Muscle layer of colon (tissue), 2 donors: ENCODE results near the gene CCDC92B.
"Not testable (repeated sequence)": the region's sequence is repeated elsewhere in the genome, so short reads cannot be mapped to it uniquely, and the experiment has no call there.

Experiments used
- H3K27ac ChIP-seq: one replicate; pipeline ENCODE4 v1.7.0; 2013; ENCODE audit warnings: low read depth, mild to moderate bottlenecking, low read length, moderate library complexity
- H3K27me3 ChIP-seq, 2 donors: one replicate each; pipeline ENCODE4 v1.7.0; 2013; ENCODE audit warnings: low read length in 2 of 2, mild to moderate bottlenecking in 2 of 2; ENCODE audit not compliant: insufficient read depth in 2 of 2, control insufficient read depth in 1 of 2
- H3K36me3 ChIP-seq: one replicate; pipeline ENCODE4 v1.7.0; 2013; ENCODE audit warnings: mild to moderate bottlenecking, low read length; ENCODE audit not compliant: insufficient read depth
- H3K4me1 ChIP-seq: one replicate; pipeline ENCODE4 v1.7.0; 2013; ENCODE audit warnings: mild to moderate bottlenecking, low read length; ENCODE audit not compliant: insufficient read depth
- H3K4me3 ChIP-seq, 2 donors: one replicate each; pipeline ENCODE4 v1.7.0; 2013; ENCODE audit warnings: low read length in 2 of 2, low read depth in 1 of 2, mild to moderate bottlenecking in 1 of 2, moderate library complexity in 1 of 2
- H3K9ac ChIP-seq: one replicate; pipeline ENCODE4 v1.7.0; 2013; ENCODE audit warnings: low read length
- H3K9me3 ChIP-seq: one replicate; pipeline ENCODE4 v1.7.0; 2013; ENCODE audit warnings: mild to moderate bottlenecking, low read length
- donor health status: abdominal sarcoma.
- donor health status: Adenocarcinoma of cecum.

The CCDC92B gene

GRCh38 chr17:2700030-2700490 lies 49.4 kb downstream of the CCDC92B start:
- Histone ChIP-seq H3K4me1 (no peaks in the 10 kb centered on the region), H3K27ac (no peak overlapping the region), H3K4me3 (no peak overlapping the region), H3K9ac (no peak overlapping the region), H3K36me3 (peaks cover 37% of the 10 kb centered on the region), H3K27me3 (no peaks in the 10 kb centered on the region), H3K9me3 (no peaks in the 10 kb centered on the region)

DNA sequence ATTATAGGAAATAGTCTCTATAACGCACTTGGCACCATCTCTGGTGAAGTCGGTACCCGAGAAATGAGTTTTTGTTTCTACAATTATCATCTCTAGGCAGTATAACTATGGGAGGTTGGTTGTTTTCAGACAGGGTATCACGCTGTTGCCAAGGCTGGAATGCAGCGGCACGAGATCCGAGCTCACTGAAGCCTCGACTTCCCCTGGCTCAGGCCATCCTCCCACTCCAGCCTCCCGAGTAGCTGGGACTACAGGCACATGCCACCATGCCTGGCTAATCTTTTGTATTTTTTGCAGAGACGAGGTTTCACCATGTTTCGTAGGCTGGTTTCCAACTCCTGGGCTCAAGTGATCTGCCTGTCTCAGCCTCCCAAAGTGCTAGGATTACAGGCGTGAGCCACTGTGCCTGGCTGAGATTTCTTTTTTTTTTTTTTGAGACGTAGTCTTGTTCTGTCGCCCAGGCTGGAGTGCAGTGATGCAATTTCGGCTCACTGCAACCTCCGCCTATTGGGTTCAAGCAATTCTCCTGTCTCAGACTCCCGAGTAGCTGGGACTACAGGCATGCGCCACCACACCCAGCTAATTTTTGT lies 50.1 kb downstream of the CCDC92B start:
- H3K9me3 ChIP-seq, H3K4me3 ChIP-seq, H3K9ac ChIP-seq, H3K27ac ChIP-seq, H3K4me1 ChIP-seq, H3K27me3 ChIP-seq: not testable (repeated sequence)
- H3K36me3 ChIP-seq, result peaks cover 41% of the 10 kb centered on the region

DNA sequence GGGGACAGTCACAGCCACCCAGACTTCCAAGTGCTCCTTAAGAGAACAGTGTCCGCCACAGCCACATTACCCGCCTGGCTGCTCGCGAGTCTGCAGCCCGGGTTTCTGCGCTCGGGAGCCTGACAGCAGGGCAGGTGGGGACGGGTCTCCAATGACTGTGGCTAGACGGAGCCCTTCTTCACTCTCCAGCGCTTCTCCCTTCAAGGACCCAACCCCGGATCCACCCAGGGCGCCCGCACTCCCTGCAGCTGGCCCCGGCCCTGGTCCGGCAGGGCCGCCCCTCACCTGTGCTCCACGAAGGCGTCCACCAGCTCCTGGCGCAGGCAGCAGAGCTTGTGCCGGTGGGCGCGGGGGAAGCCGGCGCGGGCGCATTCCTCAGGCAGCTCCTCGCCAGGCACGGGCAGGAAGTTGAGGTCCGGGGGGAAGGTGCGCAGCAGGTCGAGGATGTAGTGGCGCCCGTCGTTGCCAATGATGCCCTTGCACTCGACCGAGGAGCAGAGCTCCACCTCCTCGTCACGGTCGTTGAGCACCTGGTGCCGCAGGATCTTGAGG lies 51.8 kb downstream of the CCDC92B start:
- no peak overlapping the region for H3K4me3 ChIP-seq
- H3K27ac ChIP-seq, result no peak overlapping the region
- H3K9ac ChIP-seq, result no peak overlapping the region
- peaks cover 53% of the 10 kb centered on the region for H3K36me3 ChIP-seq
- H3K9me3 ChIP-seq, result no peaks in the 10 kb centered on the region
- no peaks in the 10 kb centered on the region for H3K27me3 ChIP-seq
- H3K4me1 ChIP-seq, result no peaks in the 10 kb centered on the region

GRCh38 chr17:2695961-2696760 lies 53.3 kb downstream of the CCDC92B start:
- no peak overlapping the region for H3K4me3 ChIP-seq
- H3K9me3 ChIP-seq, result no peaks in the 10 kb centered on the region
- no peaks in the 10 kb centered on the region for H3K4me1 ChIP-seq
- H3K9ac ChIP-seq, result no peak overlapping the region
- H3K27me3 ChIP-seq, result no peaks in the 10 kb centered on the region
- peaks cover 40% of the 10 kb centered on the region for H3K36me3 ChIP-seq
- H3K27ac ChIP-seq, result no peak overlapping the region

DNA sequence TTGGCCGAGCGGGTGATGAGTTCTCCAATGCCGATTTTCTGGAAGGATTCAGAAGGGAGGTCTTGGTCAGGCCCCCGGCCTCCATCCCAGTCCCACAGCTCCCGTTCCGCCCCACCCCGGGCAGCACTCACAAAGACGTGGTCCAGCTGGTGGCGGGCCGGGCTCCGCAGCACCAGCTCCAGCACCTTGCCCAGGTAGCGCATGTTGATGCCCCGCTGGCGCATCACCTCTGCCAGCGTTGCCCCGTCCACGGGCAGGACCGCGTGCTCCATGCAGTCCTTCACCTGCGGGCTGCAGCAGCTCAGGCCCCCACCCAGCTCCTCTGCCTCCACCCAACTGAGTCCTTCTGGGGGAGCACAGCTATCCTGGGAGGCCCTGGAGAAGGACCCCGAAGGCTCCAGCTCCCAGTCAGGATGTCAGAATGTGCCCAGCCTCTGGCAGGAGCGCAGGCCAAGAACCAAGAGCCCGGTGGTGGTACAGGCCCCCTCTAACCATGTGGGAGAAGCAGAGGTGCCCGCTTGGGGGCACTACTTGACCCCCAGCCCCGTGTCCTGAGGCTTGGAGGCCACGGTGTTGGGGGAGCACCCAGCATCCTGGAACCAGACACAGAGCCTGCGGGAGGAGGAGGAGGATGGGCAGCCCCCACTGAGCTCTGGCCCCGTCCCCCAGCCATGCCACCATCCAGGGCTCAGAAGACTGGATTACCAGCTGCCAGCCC lies 54.0 kb downstream of the CCDC92B start:
- Histone ChIP-seq H3K36me3 (peaks cover 40% of the 10 kb centered on the region), H3K4me1 (no peaks in the 10 kb centered on the region), H3K4me3 (no peak overlapping the region), H3K9ac (no peak overlapping the region), H3K27me3 (no peaks in the 10 kb centered on the region), H3K9me3 (no peaks in the 10 kb centered on the region), H3K27ac (no peak overlapping the region)

DNA sequence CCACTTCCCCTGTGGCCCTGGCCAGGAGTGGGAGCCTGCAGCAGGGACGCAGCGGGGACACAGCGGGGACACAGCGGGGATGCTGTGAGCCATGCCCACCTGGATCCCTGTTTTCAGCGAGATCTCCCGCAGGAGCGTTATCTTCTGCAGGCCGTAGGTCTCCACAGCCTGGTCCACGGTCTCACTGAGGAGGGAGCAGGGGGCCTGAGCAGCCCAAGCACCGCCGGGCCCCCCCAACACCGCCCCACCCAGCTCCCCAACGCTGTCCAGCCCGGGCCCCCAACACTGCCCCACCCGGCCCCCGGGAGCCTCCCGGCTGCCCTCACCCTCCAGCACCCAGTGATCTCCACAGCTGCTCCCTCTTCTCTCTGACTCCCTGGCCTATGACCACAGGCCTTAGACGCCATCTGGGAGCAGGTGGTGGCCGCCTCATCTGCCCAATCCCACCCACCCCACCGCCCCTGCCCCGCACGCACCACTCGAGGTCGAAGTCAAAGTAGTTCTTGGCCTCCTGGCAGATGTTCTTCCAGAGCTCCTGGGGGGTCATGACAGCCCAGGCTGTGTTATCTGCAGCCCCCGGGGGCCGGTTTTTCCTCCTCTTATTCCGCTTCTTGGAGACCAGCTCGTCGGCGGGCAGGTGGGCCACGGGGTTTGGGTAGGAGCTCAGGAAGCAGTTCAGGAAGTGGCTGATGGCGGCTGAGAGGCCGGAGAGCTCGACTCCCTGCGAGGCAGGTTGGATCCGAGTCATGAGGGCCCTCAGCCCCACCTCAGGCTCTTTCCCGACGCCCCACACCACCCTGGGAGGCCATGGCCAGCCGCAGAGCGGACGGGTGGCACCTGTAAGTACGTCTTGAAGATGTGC lies 54.8 kb downstream of the CCDC92B start:
- Histone ChIP-seq H3K36me3 (peaks cover 40% of the 10 kb centered on the region), H3K9ac (no peak overlapping the region), H3K4me1 (no peaks in the 10 kb centered on the region), H3K4me3 (no peak overlapping the region), H3K27me3 (no peaks in the 10 kb centered on the region), H3K27ac (no peak overlapping the region), H3K9me3 (no peaks in the 10 kb centered on the region)

GRCh38 chr17:2693561-2694380 lies 55.7 kb downstream of the CCDC92B start:
- Histone ChIP-seq H3K27me3 (no peaks in the 10 kb centered on the region), H3K4me1 (no peaks in the 10 kb centered on the region), H3K9ac (no peak overlapping the region), H3K4me3 (no peak overlapping the region), H3K9me3 (no peaks in the 10 kb centered on the region), H3K27ac (no peak overlapping the region), H3K36me3 (peaks cover 41% of the 10 kb centered on the region)

DNA sequence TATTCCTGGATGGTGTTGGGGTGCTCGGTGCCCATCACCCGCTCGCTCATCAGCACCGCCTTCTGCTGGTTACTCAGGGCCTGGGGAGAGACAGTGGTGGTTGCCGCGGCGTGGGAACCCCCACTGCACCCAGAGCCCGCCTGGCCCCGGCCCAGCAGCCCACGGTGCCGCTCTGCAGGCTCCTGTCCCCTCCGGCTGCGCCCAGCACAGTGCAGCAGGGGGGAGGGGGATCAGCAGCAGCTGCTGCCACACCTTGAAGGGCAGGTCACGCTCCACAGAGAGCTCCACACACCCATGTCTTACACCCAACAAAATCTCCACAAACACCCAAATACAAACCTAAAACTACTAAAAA lies 56.7 kb downstream of the CCDC92B start:
- peaks cover 2% of the 10 kb centered on the region for H3K4me1 ChIP-seq
- no peaks in the 10 kb centered on the region for H3K27me3 ChIP-seq
- peaks cover 42% of the 10 kb centered on the region for H3K36me3 ChIP-seq
- no peaks in the 10 kb centered on the region for H3K9me3 ChIP-seq
- no peak overlapping the region for H3K9ac ChIP-seq
- H3K27ac ChIP-seq, result no peak overlapping the region
- H3K4me3 ChIP-seq, result no peak overlapping the region

DNA sequence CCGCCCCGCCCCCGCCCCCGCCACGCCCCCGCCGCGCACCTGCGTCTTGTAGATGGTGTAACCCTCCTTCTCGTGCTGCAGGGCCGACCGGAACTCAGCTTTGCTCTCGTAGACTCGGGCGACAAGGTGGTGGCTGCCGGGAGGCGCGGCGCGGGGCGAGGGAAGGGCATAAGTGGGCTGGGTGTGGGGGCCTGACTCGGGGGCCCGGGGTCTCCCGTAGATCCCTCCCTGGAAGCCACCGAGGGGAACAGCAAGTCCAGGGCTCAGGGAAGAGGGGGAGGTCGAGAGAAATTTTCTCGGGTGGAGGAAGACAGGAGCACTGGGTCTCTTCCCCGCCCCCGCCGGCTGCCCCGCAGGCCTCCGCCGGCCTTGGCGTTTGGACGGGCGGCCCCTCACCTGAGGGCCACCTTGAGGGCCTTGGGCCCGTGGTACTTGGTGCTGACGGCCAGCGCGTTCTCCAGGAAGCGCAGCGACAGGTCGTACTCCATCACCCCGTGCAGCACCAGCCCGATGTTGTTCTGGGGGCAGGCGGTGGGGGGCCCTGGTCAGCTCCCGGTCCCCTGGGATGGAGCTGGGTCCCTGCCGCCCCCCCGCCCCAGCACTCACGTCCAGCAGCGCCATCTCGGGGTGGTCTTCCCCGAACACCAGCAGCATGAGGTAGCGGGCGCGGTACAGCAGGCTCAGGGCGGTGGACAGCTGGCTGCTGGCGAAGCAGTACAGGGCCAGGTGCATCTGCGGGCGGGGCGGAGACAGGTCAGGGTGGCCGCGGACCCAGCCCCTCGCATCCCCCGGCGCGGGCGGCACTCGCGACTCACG lies 57.3 kb downstream of the CCDC92B start:
- Histone ChIP-seq H3K27me3 (no peaks in the 10 kb centered on the region), H3K9ac (no peak overlapping the region), H3K36me3 (peaks cover 42% of the 10 kb centered on the region), H3K9me3 (no peaks in the 10 kb centered on the region), H3K4me1 (peaks cover 8% of the 10 kb centered on the region), H3K27ac (no peak overlapping the region), H3K4me3 (no peak overlapping the region)
